AG04449 (cell line): ENCODE measurements around the gene GTF3C2.

ENCODE experiments used
- CTCF ChIA-PET: fragments of 350-600 bp; formaldehyde crosslinking; extraction: SDS; loops from one replicate; lab custom pipeline; 2021; ENCODE audit warnings: antibody characterized with exemption; lab: Yijun Ruan, JAX
- POLR2A ChIA-PET: fragments of 400-600, 350-600 bp; formaldehyde crosslinking; extraction: SDS; loops from one replicate; lab custom pipeline; 2020; ENCODE audit warnings: antibody characterized with exemption, inconsistent platforms; lab: Yijun Ruan, JAX
- DNase-seq: peaks from one replicate; pipeline ENCODE4 v3.0.0-alpha.2; 2010; ENCODE audit warnings: low read depth, low spot score
- H3K4me3 ChIP-seq: 2 replicates; pipeline ENCODE4 v1.5.1; 2011; ENCODE audit warnings: low read depth, mild to moderate bottlenecking, control low read depth, low read length
- CTCF ChIP-seq: IDR thresholded peaks from one replicate; pipeline ENCODE4 v1.5.1; 2011; ENCODE audit warnings: mild to moderate bottlenecking, moderate library complexity, low read length, control low read depth, inconsistent platforms; ENCODE audit not compliant: insufficient read depth; ENCODE audit errors: missing control alignments

GTF3C2 gene

DNA sequence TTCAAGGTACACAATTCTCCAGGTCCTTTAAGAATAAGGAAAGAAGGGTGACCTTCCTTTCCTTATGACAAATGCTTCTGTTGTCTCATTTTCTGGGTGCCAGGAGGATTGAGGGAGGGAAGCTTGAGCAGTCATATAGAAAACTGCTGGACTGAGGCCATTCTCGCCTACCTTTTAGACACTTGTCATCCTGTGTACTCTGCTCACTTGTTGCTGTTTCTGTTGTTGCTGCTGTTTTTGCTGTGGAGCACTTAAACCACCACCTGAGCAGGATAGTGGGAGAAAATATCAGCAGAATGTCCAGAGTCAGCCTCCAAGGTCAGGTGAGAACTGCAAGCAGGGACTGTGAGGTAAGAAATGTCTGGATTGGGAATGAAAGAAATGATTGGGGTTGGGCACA is 78.6 kb downstream of the GTF3C2 start:
- CTCF ChIA-PET: interaction anchor here (1.6 to 10.5 kb wide), 5 partner anchors 13 to 177 kb away, joined by 5 to 206 read pairs (median 99); partner anchors contain the start of gene SLC30A3

More for the DNA sequence above, 78.6 kb downstream of the GTF3C2 start:
- no peak for DNase-seq
- POLR2A ChIA-PET: no interaction called here
- no peak for TF ChIP-seq CTCF
- H3K4me3 ChIP-seq: no peak overlapping the region
